EH (cell line): ENCODE measurements around the gene GNA12.
A peak's percentile ranks its signal among the peaks of the same experiment; 100 is the strongest.

ENCODE experiments used
- DNase-seq: peaks from one replicate; pipeline ENCODE4 v3.0.0-alpha.2; 2015; ENCODE audit warnings: low read depth

The GNA12 gene

GRCh38 chr7:2817456-2817855 lies 26.7 kb downstream of the GNA12 start:
- no peak for DNase-seq

GRCh38 chr7:2815875-2816245 lies 28.2 kb downstream of the GNA12 start:
- DNase-seq, result no peak

- DNase-seq, result no peak
These were observed 28.9 kb downstream of the GNA12 start for GRCh38 chr7:2814946-2815874.

GRCh38 chr7:2814186-2814945 lies 29.7 kb downstream of the GNA12 start:
- no peak for DNase-seq

GRCh38 chr7:2813350-2814185 lies 30.5 kb downstream of the GNA12 start:
- DNase-seq, result no peak

- DNase-seq, result peak; percentile 37
These were observed 31.3 kb downstream of the GNA12 start for GRCh38 chr7:2812831-2813230.

- DNase-seq, result peak; percentile 69
These were observed 32.0 kb downstream of the GNA12 start for GRCh38 chr7:2812114-2812487.

- DNase-seq, result peak; percentile 18
These were observed 32.5 kb downstream of the GNA12 start for GRCh38 chr7:2811476-2812113.

GRCh38 chr7:2810682-2811415 lies 33.3 kb downstream of the GNA12 start:
- DNase-seq, result no peak

- peak; percentile 62 for DNase-seq
These were observed 34.0 kb downstream of the GNA12 start for GRCh38 chr7:2809903-2810625.

- no peak for DNase-seq
These were observed 35.0 kb downstream of the GNA12 start for GRCh38 chr7:2808891-2809665.

GRCh38 chr7:2807845-2808772 lies 36.0 kb downstream of the GNA12 start:
- DNase-seq, result peak; percentile 63

- no peak for DNase-seq
These were observed 36.7 kb downstream of the GNA12 start for GRCh38 chr7:2807460-2807844.

GRCh38 chr7:2806571-2806970 lies 37.5 kb downstream of the GNA12 start:
- DNase-seq, result no peak

GRCh38 chr7:2805213-2805944 lies 38.7 kb downstream of the GNA12 start:
- no peak for DNase-seq

- no peak for DNase-seq
These were observed 39.8 kb downstream of the GNA12 start for GRCh38 chr7:2804227-2804763.

- no peak for DNase-seq
These were observed 40.4 kb downstream of the GNA12 start for GRCh38 chr7:2803755-2804154.

GRCh38 chr7:2803342-2803692 lies 40.8 kb downstream of the GNA12 start:
- DNase-seq, result no peak
